Calu3 (cell line): ENCODE measurements around the gene PPP1R26. TPM values are rescaled to one million over a fixed set of nuclear protein-coding genes. Genes with fewer than 3 reads are reported as not detected.

Experiments used
- BruUV-seq: library from RNA; stranded (reverse); fragments of 400-500 nt; replicated peaks from 2 replicates; lab custom pipeline; 2021; lab: Mats Ljungman, UMichigan
- CTCF ChIA-PET: fragments of 300-600 bp; sonication (Branson Sonifier 250); formaldehyde crosslinking; loops from one replicate; lab custom pipeline; 2022; ENCODE audit warnings: antibody characterized with exemption; lab: Charles Lee
- DNase-seq: peaks from one replicate; pipeline ENCODE4 v3.0.0; 2022
- H3K27ac Mint-ChIP-seq: one replicate; pipeline ENCODE4 v1.8.0; 2022; ENCODE audit warnings: mixed read lengths; ENCODE audit not compliant: unreplicated experiment
- H3K27me3 Mint-ChIP-seq: one replicate; pipeline ENCODE4 v1.8.0; 2022; ENCODE audit warnings: mixed read lengths; ENCODE audit not compliant: unreplicated experiment
- H3K36me3 Mint-ChIP-seq: one replicate; pipeline ENCODE4 v1.8.0; 2022; ENCODE audit warnings: mild to moderate bottlenecking, moderate library complexity, mixed read lengths; ENCODE audit not compliant: insufficient read depth, unreplicated experiment
- H3K4me1 Mint-ChIP-seq: one replicate; pipeline ENCODE4 v1.8.0; 2022; ENCODE audit warnings: mild to moderate bottlenecking, low read depth, mixed read lengths; ENCODE audit not compliant: unreplicated experiment
- H3K4me3 Mint-ChIP-seq: one replicate; pipeline ENCODE4 v1.8.0; 2022; ENCODE audit warnings: mild to moderate bottlenecking, low read depth, moderate library complexity, mixed read lengths; ENCODE audit not compliant: unreplicated experiment
- H3K9me3 Mint-ChIP-seq: one replicate; pipeline ENCODE4 v1.8.0; 2022; ENCODE audit warnings: low read depth, mixed read lengths; ENCODE audit not compliant: unreplicated experiment
- intact Hi-C: fragments of 100-400 bp; cut with micrococcal nuclease; formaldehyde crosslinking; loops from one replicate; pipeline ENCODE4 v1.10.0; 2022; ENCODE audit not compliant: unreplicated experiment
- total RNA-seq: library from RNA; stranded (reverse); gene quantifications from 2 replicates; pipeline ENCODE4 v1.2.3, GENCODE V29; 2022
- TF ChIP-seq, protein P1 (sequence below): fragments of 200-600 bp; IDR thresholded peaks from one replicate; pipeline ENCODE4 v1.8.0; 2022; ENCODE audit warnings: antibody characterized with exemption; ENCODE audit not compliant: unreplicated experiment

The PPP1R26 gene
- total RNA-seq, 1 experiment from 2014 or later: 35.1 TPM

DNA sequence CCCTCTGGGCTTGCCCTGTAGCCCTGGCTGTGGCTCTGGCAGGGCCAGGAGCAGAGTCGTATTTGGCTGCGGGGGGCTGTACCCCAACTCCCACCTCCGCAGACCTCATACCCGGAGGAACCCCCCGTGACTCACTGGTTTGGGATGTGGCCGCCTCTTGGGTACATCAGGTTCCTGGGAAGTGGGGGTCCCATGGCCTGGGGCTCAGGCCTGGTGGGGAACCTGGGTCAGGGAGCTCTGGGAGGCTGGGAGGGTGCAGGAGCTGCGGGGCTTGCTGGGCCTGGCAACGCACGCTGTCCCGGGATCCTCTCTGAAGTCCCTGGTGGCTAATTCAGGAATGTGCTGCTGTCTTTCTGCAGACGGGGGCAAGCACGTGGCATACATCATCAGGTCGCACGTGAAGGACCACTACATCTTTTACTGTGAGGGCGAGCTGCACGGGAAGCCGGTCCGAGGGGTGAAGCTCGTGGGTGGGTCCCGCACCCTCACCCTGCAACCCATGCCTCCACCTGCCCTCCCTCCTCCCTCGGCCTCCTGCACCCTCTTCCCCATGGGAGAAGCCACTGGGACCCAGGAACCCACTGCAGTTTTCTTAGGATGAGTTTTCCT, 44.0 kb downstream of the PPP1R26 start:
- CTCF ChIA-PET: no interaction called here
- Mint-ChIP-seq H3K36me3 (no peaks in the 10 kb centered on the region), H3K4me3 (no peak overlapping the region), H3K27me3 (peaks cover 28% of the 10 kb centered on the region), H3K4me1 (no peaks in the 10 kb centered on the region), H3K9me3 (no peaks in the 10 kb centered on the region), H3K27ac (no peak overlapping the region)
- TF ChIP-seq, protein P1, sequence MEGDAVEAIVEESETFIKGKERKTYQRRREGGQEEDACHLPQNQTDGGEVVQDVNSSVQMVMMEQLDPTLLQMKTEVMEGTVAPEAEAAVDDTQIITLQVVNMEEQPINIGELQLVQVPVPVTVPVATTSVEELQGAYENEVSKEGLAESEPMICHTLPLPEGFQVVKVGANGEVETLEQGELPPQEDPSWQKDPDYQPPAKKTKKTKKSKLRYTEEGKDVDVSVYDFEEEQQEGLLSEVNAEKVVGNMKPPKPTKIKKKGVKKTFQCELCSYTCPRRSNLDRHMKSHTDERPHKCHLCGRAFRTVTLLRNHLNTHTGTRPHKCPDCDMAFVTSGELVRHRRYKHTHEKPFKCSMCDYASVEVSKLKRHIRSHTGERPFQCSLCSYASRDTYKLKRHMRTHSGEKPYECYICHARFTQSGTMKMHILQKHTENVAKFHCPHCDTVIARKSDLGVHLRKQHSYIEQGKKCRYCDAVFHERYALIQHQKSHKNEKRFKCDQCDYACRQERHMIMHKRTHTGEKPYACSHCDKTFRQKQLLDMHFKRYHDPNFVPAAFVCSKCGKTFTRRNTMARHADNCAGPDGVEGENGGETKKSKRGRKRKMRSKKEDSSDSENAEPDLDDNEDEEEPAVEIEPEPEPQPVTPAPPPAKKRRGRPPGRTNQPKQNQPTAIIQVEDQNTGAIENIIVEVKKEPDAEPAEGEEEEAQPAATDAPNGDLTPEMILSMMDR: no peak
- BruUV-seq: no TSS peak
- DNase-seq: no peak
- intact Hi-C loops: no loop called here

- H3K27me3 Mint-ChIP-seq: peaks cover 28% of the 10 kb centered on the region
- no peaks in the 10 kb centered on the region for H3K36me3 Mint-ChIP-seq
- no peaks in the 10 kb centered on the region for H3K9me3 Mint-ChIP-seq
- DNase-seq: no peak
- intact Hi-C loops: no loop called here
- H3K4me3 Mint-ChIP-seq: no peak overlapping the region
- TF ChIP-seq, protein P1: no peak
- CTCF ChIA-PET: no interaction called here
- no peaks in the 10 kb centered on the region for H3K4me1 Mint-ChIP-seq
- no peak overlapping the region for H3K27ac Mint-ChIP-seq
- BruUV-seq: no TSS peak
Observed at GRCh38 chr9:135524130-135524861, 44.7 kb downstream of the PPP1R26 start.

DNA sequence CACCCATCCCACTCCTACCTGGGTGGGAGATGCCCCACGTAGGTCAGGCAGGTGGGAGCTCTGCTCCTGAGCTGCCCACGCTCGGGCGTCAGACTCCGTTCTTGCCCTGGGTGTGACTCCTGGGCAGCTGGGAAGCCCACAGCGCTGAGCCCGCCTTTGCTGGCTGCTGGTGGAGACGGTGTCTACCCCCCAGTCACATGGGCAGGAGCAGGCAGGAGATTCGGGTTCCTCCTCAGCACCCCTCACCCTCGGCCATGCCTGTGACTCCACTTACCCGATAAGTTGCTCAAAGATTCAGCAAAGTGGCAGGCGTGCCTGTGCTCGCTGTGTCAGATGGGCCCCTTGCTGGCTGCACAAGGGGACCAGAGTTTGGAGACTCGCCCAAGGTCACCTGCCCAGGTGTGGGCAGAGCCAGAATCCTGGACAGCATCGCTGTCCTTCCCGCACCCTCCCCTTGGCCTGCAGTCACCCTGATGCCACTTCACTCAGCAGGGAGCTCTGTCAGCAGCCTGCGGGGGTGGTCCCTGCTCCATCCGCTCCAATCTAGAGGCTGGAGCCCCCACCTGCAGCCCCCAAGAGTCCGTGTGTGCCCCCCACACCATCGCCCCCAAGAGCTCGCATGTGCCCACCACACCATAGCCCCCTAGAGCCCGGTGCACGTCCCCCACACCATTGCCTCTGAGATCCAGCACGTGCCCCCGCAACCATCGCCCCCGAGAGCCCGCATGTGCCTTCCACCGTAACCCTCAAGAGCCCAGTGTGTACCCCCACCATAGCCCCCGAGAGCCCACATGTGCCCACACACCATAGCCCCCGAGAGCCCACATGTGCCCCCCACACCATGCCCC, 45.9 kb downstream of the PPP1R26 start:
- CTCF ChIA-PET: interaction anchor here (0.7 kb wide), 1 partner anchor 84 kb away, joined by 4 read pairs; no protein-coding TSS in a partner anchor
- Mint-ChIP-seq H3K9me3 (no peaks in the 10 kb centered on the region), H3K36me3 (no peaks in the 10 kb centered on the region), H3K27me3 (peaks cover 28% of the 10 kb centered on the region), H3K4me1 (no peaks in the 10 kb centered on the region), H3K4me3 (no peak overlapping the region), H3K27ac (no peak overlapping the region)
- TF ChIP-seq, protein P1: no peak
- DNase-seq: no peak
- no TSS peak for BruUV-seq
- intact Hi-C loops: no loop called here

DNA sequence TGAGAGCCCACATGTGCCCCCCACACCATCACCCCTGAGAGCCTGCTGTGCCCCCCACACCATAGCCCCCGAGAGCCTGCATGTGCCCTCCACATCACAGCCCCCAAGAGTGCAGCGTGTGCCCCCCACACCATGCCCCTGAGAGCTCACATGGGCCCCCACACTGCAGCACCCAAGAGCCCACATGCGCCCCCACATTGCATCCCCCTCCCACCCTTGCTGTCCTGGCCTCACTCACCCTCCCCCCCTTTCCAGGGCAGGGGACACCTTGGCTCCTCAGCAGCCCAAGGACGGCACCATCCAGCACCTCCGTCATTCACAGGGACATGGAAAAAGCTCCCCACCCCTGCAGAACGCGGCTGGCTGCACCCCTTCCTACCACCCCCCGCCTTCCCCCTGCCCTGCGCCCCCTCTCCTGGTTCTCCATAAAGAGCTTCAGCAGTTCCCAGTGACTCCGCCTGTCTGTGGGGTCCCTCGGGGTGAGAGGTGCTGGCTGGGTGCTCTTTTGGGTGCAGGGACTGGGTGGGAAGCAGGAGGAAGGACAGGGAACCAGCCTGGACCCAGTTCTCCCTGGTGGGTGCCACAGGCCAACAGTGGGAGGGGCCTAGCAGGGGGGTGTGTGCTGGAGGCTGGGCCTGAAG, 46.6 kb downstream of the PPP1R26 start:
- CTCF ChIA-PET: interaction anchor here (0.6 to 0.7 kb wide), 2 partner anchors 63 to 84 kb away, joined by 4 to 11 read pairs; no protein-coding TSS in a partner anchor
- no peaks in the 10 kb centered on the region for H3K9me3 Mint-ChIP-seq
- H3K36me3 Mint-ChIP-seq: no peaks in the 10 kb centered on the region
- intact Hi-C loops: no loop called here
- TF ChIP-seq, protein P1: no peak
- no peak for DNase-seq
- no peak overlapping the region for H3K27ac Mint-ChIP-seq
- H3K27me3 Mint-ChIP-seq: peaks cover 25% of the 10 kb centered on the region
- no TSS peak for BruUV-seq
- H3K4me3 Mint-ChIP-seq: no peak overlapping the region
- H3K4me1 Mint-ChIP-seq: no peaks in the 10 kb centered on the region
